ENCODE data around the gene NFATC2. TPM values are rescaled to one million over a fixed set of nuclear protein-coding genes. Genes with fewer than 3 reads are reported as not detected.

Gene NFATC2
- total and polyA plus RNA-seq, 7 donors: 1.4 to 16.9 (median 5.0) TPM

DNA sequence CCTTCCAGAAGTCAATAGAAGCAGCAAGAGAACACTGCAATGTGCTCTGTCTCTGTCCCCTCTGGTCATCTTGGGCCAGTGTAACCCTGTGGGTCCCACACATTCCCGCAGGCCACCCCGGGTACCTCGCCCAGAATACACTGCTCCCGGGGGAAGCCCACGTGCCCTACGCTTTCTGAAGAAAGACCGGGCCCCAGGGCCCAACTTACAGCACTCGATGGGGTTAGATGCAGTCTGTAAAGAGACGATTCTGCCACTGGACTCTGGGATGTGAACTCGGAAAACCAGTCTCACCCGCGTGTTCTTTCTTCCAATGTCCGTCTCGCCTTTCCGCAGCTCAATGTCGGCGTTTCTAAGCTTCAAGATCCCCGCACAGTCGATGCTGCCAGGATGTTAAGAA lies 68.7 kb downstream of the NFATC2 start:
- 95% methylated on average over 19 of the region's 19 CpGs for WGBS, 2 donors
- H3K27ac ChIP-seq: no peak overlapping the region
- H3K27me3 ChIP-seq: no peaks in the 10 kb centered on the region
- DNase-seq: no peak
- H3K4me1 ChIP-seq: peaks cover 0 to 14% (median 4%) of the 10 kb centered on the region in 4 donors
- intact Hi-C loops (cut with DNase I): no loop called here
- no peak for TF ChIP-seq EP300 (IDR thresholded peaks at IDR 0.05)
- TF ChIP-seq, protein P1, sequence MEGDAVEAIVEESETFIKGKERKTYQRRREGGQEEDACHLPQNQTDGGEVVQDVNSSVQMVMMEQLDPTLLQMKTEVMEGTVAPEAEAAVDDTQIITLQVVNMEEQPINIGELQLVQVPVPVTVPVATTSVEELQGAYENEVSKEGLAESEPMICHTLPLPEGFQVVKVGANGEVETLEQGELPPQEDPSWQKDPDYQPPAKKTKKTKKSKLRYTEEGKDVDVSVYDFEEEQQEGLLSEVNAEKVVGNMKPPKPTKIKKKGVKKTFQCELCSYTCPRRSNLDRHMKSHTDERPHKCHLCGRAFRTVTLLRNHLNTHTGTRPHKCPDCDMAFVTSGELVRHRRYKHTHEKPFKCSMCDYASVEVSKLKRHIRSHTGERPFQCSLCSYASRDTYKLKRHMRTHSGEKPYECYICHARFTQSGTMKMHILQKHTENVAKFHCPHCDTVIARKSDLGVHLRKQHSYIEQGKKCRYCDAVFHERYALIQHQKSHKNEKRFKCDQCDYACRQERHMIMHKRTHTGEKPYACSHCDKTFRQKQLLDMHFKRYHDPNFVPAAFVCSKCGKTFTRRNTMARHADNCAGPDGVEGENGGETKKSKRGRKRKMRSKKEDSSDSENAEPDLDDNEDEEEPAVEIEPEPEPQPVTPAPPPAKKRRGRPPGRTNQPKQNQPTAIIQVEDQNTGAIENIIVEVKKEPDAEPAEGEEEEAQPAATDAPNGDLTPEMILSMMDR (IDR thresholded peaks at IDR 0.05): no peak
- no peaks in the 10 kb centered on the region for H3K36me3 ChIP-seq
- H3K4me3 ChIP-seq: no peak overlapping the region
- no peaks in the 10 kb centered on the region for H3K9me3 ChIP-seq

DNA sequence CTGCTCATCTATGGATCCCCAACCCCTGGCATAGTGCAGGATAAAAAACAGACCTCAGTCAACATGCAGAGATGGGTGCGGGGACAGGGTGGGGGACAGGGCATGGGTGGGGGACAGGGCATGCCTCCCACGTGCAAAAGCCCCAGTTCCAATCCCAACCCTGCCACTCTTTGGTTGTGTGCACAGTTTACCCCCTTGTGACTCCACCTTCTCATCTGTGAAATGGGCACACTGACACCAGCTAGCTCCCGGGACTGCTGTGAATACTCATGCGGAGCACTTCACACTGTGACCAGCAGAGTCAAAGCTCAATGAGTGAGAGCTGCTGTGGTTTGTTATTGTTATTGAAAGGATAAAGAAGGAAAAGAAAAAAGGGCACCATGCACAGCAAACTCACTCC lies 69.3 kb downstream of the NFATC2 start:
- no peaks in the 10 kb centered on the region for H3K9me3 ChIP-seq
- H3K27me3 ChIP-seq: no peaks in the 10 kb centered on the region
- TF ChIP-seq POLR2A (IDR thresholded peaks at IDR 0.05): no peak
- TF ChIP-seq EP300 (IDR thresholded peaks at IDR 0.05): no peak
- no peak for TF ChIP-seq POLR2AphosphoS5 (IDR thresholded peaks at IDR 0.05)
- TF ChIP-seq, protein P1 (IDR thresholded peaks at IDR 0.05): no peak
- H3K4me1 ChIP-seq: peaks cover 0 to 14% (median 4%) of the 10 kb centered on the region in 4 donors
- H3K4me3 ChIP-seq: no peak overlapping the region
- no peak for DNase-seq
- H3K36me3 ChIP-seq: no peaks in the 10 kb centered on the region
- no peak overlapping the region for H3K27ac ChIP-seq
- WGBS, 2 donors: 93 to 95% methylated on average over 4 of the region's 4 CpGs
- intact Hi-C loops (cut with DNase I): no loop called here

DNA sequence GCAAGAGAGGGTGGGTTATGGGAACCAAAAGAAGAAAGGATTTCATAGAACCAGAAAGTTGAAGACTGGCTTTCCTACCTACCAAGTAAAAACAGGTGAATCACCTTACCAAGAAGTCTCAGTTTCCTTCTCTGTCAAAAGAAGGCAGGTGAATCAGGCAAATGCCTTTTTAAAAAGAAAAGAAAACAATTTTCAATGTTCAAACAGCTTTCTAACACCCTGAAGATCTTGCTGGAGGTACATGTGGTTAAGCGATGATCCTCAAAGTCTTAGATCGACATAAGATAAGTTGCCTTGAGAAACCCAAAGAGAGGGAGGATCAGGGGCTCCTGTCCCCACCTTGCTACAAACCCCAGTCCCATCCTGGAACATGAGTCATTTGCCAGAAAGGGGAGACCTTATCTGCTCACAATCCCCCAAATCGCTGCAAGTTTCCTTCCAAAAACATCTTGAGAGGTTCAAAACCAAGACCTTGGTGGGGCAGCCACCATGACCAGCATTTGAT lies 71.6 kb downstream of the NFATC2 start:
- H3K27ac ChIP-seq: no peak overlapping the region
- DNase-seq: no peak
- intact Hi-C loops (cut with DNase I): no loop called here

DNA sequence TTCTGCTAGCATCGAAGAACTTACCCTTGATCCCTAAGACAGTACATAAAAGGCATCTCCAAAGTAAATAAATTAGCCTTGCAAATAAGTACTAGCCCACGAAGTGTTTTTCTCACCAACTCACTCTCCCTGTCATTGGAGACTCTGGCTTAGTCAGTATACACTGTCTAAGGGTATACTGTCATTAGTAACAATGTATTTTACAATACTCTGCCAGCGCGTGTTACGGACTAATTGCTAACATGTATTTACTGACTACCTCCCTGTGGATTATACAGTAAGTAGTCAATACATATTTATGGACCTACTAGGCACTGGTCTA lies 72.1 kb downstream of the NFATC2 start:
- WGBS, 2 donors: 70 to 87% methylated on average over 5 of the region's 5 CpGs
- Histone ChIP-seq H3K9me3 (no peaks in the 10 kb centered on the region), H3K4me3 (no peak overlapping the region), H3K27ac (no peak overlapping the region), H3K4me1 (peaks cover 0 to 14% (median 4%) of the 10 kb centered on the region in 4 donors), H3K27me3 (no peaks in the 10 kb centered on the region), H3K36me3 (no peaks in the 10 kb centered on the region)
- no peak for TF ChIP-seq EP300 (IDR thresholded peaks at IDR 0.05)
- intact Hi-C loops (cut with DNase I): no loop called here
- DNase-seq: no peak

More for the DNA sequence above, 71.6 kb downstream of the NFATC2 start:
- H3K9me3 ChIP-seq: no peaks in the 10 kb centered on the region
- peaks cover 0 to 14% (median 4%) of the 10 kb centered on the region in 4 donors for H3K4me1 ChIP-seq
- TF ChIP-seq EP300 (IDR thresholded peaks at IDR 0.05) (no peak), POLR2A (IDR thresholded peaks at IDR 0.05) (no peak)
- TF ChIP-seq, protein P1 (IDR thresholded peaks at IDR 0.05): no peak
- H3K36me3 ChIP-seq: no peaks in the 10 kb centered on the region
- H3K27me3 ChIP-seq: no peaks in the 10 kb centered on the region
- no peak overlapping the region for H3K4me3 ChIP-seq
- 84 to 94% methylated on average over 3 of the region's 3 CpGs for WGBS, 2 donors

DNA sequence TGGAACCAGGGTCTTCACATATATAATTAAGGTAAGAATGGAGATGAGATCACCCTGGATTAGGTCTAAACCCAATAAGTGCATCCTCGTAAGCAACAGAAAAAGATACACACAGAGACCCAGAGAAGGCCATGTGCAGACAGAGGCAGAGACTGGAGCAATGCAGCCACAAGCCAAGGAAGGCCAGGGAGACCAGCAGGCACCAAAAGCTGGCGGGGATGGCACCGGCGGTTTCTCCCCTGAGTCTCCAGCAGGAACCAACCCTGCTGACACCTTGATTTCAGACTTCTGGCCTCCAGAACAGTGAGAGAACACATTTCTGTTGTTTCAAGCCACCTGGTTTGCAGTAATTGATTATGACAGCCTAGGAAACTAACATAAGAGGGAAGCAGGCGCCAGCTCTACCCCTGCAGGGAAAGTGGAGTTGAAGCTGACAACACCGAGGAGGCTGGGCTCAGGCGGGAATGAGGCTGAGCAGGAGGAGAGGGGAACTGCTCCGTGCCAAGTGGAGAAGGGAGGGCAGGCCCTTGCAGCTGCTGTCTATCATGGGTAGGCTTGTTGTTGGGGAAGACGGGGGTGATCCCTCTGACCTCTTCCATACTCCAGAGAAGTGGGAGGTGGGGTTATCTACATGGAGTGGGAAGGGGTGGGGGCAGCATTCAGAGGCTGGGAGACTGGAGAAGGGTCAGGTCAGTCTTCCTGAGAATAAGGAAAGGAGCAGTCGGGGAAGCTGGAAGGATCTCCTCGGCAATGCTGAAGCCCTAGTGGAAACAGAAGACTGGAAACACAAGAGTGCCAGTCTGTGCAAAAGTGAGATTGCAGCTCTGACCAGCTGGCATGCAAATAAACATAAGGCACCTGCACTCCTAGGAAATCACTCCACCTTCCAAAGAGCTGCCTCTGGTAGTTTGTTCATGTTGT lies 72.7 kb downstream of the NFATC2 start:
- H3K9me3 ChIP-seq: no peaks in the 10 kb centered on the region
- intact Hi-C loops (cut with DNase I): no loop called here
- 85 to 86% methylated on average over 11 of the region's 11 CpGs for WGBS, 2 donors
- no peak for DNase-seq
- peaks cover 0 to 14% (median 4%) of the 10 kb centered on the region in 4 donors for H3K4me1 ChIP-seq
- H3K27me3 ChIP-seq: no peaks in the 10 kb centered on the region
- H3K4me3 ChIP-seq: no peak overlapping the region
- no peak overlapping the region for H3K27ac ChIP-seq
- no peaks in the 10 kb centered on the region for H3K36me3 ChIP-seq
- TF ChIP-seq EP300 (IDR thresholded peaks at IDR 0.05): no peak
- no peak for TF ChIP-seq POLR2A (IDR thresholded peaks at IDR 0.05)
- TF ChIP-seq POLR2AphosphoS5 (IDR thresholded peaks at IDR 0.05): no peak
